Trophoblast cell (in vitro differentiated cells and primary cell): Measurements from ENCODE around the gene EID3.

ENCODE experiments used
- DNase-seq, 2 donors: peaks; one replicate each; pipeline ENCODE4 v3.0.0-alpha.2; 2016
- H2AFZ ChIP-seq: 2 replicates; pipeline ENCODE4 v1.6.1; 2013; ENCODE audit warnings: low read length, moderate library complexity, mild to moderate bottlenecking; ENCODE audit not compliant: insufficient read depth, poor library complexity
- H2AK5ac ChIP-seq: 2 replicates; pipeline ENCODE4 v1.6.1; 2013; ENCODE audit warnings: mild to moderate bottlenecking, low read length
- H2BK120ac ChIP-seq: 2 replicates; pipeline ENCODE4 v1.6.1; 2013; ENCODE audit warnings: low read length, mild to moderate bottlenecking, moderate library complexity; ENCODE audit not compliant: insufficient read depth, poor library complexity
- H2BK12ac ChIP-seq: 2 replicates; pipeline ENCODE4 v1.6.1; 2013; ENCODE audit warnings: mild to moderate bottlenecking, low read length, moderate library complexity
- H2BK5ac ChIP-seq: 2 replicates; pipeline ENCODE4 v1.6.1; 2013; ENCODE audit warnings: low read length, low read depth, moderate library complexity, mild to moderate bottlenecking; ENCODE audit not compliant: poor library complexity
- H3K14ac ChIP-seq: 2 replicates; pipeline ENCODE4 v1.6.1; 2013; ENCODE audit warnings: mild to moderate bottlenecking, low read length
- H3K18ac ChIP-seq: 2 replicates; pipeline ENCODE4 v1.6.1; 2013; ENCODE audit warnings: mild to moderate bottlenecking, low read length
- H3K23ac ChIP-seq: 2 replicates; pipeline ENCODE4 v1.6.1; 2013; ENCODE audit warnings: low read length
- H3K27ac ChIP-seq: 2 replicates; pipeline ENCODE4 v1.5.1; 2013; ENCODE audit warnings: low read depth, mild to moderate bottlenecking, inconsistent platforms, low read length, moderate library complexity
- H3K27me3 ChIP-seq: 2 replicates; pipeline ENCODE4 v1.6.1; 2013; ENCODE audit warnings: inconsistent platforms, mild to moderate bottlenecking, low read length, moderate library complexity; ENCODE audit not compliant: insufficient read depth
- H3K36me3 ChIP-seq, 2 experiments: 1 replicate in 1 of 2; 2 replicates in 1 of 2; pipeline ENCODE4 v1.6.1; 2013; ENCODE audit warnings: low read length in 2 of 2, mild to moderate bottlenecking in 2 of 2, moderate library complexity in 1 of 2; ENCODE audit not compliant: insufficient read depth in 2 of 2, control insufficient read depth in 1 of 2
- H3K4ac ChIP-seq: 2 replicates; pipeline ENCODE4 v1.6.1; 2013; ENCODE audit warnings: low read depth, mild to moderate bottlenecking, low read length, moderate library complexity
- H3K4me1 ChIP-seq, 2 experiments: 1 replicate in 1 of 2; 2 replicates in 1 of 2; pipeline ENCODE4 v1.6.1; 2013; ENCODE audit warnings: low read length in 2 of 2, mild to moderate bottlenecking in 2 of 2, moderate library complexity in 1 of 2; ENCODE audit not compliant: insufficient read depth in 2 of 2, control insufficient read depth in 1 of 2
- H3K4me2 ChIP-seq: 2 replicates; pipeline ENCODE4 v1.6.1; 2013; ENCODE audit warnings: inconsistent platforms, mild to moderate bottlenecking, low read length, moderate library complexity
- H3K4me3 ChIP-seq: 2 replicates; pipeline ENCODE4 v1.5.1; 2013; ENCODE audit warnings: mild to moderate bottlenecking, low read depth, low read length, inconsistent platforms
- H3K79me1 ChIP-seq: one replicate; pipeline ENCODE4 v1.6.1; 2013; ENCODE audit warnings: low read length
- H3K79me2 ChIP-seq: 2 replicates; pipeline ENCODE4 v1.6.1; 2013; ENCODE audit warnings: low read length, mild to moderate bottlenecking; ENCODE audit not compliant: control insufficient read depth, insufficient read depth, poor library complexity
- H3K9ac ChIP-seq: 2 replicates; pipeline ENCODE4 v1.6.1; 2013; ENCODE audit warnings: mild to moderate bottlenecking, low read length
- H3K9me3 ChIP-seq: 2 replicates; pipeline ENCODE4 v1.6.1; 2013; ENCODE audit warnings: low read depth, mild to moderate bottlenecking, control low read depth, inconsistent platforms, low read length; ENCODE audit not compliant: insufficient read depth
- H4K12ac ChIP-seq: 2 replicates; pipeline ENCODE4 v1.6.1; 2013; ENCODE audit warnings: low read depth, mild to moderate bottlenecking, low read length, moderate library complexity
- H4K8ac ChIP-seq: 2 replicates; pipeline ENCODE4 v1.6.1; 2013; ENCODE audit warnings: low read depth, mild to moderate bottlenecking, low read length, moderate library complexity
- H4K91ac ChIP-seq: one replicate; pipeline ENCODE4 v1.6.1; 2013; ENCODE audit warnings: low read depth, mild to moderate bottlenecking, low read length, moderate library complexity
- whole genome bisulfite sequencing: extraction: QIAGEN DNeasy Blood & Tissue Kit; methylation state at CpG from one replicate; pipeline ENCODE4 v1.1.7; 2013; ENCODE audit warnings: missing lambda C conversion rate; ENCODE audit not compliant: insufficient read length, insufficient coverage; ENCODE audit errors: extremely low coverage; 5-methylcytosine and 5-hydroxymethylcytosine counted together

Gene EID3

GRCh38 chr12:104340925-104341611 lies 37.5 kb downstream of the EID3 start:
- Histone ChIP-seq H2AK5ac (no peak overlapping the region), H2BK5ac (no peak overlapping the region), H4K8ac (no peak overlapping the region), H3K9me3 (no peaks in the 10 kb centered on the region), H2BK12ac (no peak overlapping the region), H3K18ac (no peak overlapping the region), H3K14ac (no peak overlapping the region), H3K27ac (no peak overlapping the region), H3K23ac (no peak overlapping the region), H4K12ac (no peak overlapping the region), H3K79me1 (no peaks in the 10 kb centered on the region), H3K4ac (no peak overlapping the region), H2BK120ac (no peak overlapping the region), H3K4me3 (no peak overlapping the region), H3K79me2 (no peaks in the 10 kb centered on the region), H3K4me1 (peaks cover 2 to 4% of the 10 kb centered on the region in 2 experiments), H3K36me3 (peaks cover 15 to 28% of the 10 kb centered on the region in 2 experiments), H4K91ac (no peak overlapping the region), H3K4me2 (no peak overlapping the region), H3K27me3 (no peaks in the 10 kb centered on the region), H2AFZ (no peak overlapping the region), H3K9ac (no peak overlapping the region)
- DNase-seq: no peak
- WGBS: no CpG with 5 or more reads among the region's 6 CpGs

DNA sequence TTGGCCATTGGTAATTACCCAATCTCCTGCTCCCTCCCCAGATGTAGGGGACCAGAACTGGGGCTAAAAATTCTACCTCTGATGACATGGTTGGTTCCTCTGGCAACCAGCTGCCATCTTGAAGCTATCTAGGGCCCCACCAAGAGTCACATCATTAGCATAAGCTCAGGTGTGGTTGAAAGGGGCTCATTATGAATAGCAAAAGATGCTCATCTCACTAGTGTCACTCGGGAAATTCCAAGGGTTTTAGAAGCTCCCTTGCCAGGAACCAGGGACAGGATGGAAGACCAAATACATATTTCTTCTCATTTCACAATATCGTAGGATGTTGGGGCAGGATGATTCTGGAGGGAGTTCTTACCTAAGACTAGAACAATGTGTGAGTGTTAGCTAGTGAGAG lies 38.6 kb downstream of the EID3 start:
- Histone ChIP-seq H2BK5ac (no peak overlapping the region), H4K8ac (no peak overlapping the region), H3K4ac (no peak overlapping the region), H3K14ac (no peak overlapping the region), H3K79me2 (no peaks in the 10 kb centered on the region), H3K9me3 (no peaks in the 10 kb centered on the region), H2BK120ac (no peak overlapping the region), H3K36me3 (peaks cover 15 to 26% of the 10 kb centered on the region in 2 experiments), H2AFZ (no peak overlapping the region), H3K4me2 (no peak overlapping the region), H4K91ac (no peak overlapping the region), H3K27ac (no peak overlapping the region), H3K4me3 (no peak overlapping the region), H3K9ac (no peak overlapping the region), H2AK5ac (no peak overlapping the region), H2BK12ac (no peak overlapping the region), H3K27me3 (no peaks in the 10 kb centered on the region), H3K79me1 (no peaks in the 10 kb centered on the region), H3K18ac (no peak overlapping the region), H3K23ac (no peak overlapping the region), H4K12ac (no peak overlapping the region), H3K4me1 (peaks cover 2 to 4% of the 10 kb centered on the region in 2 experiments)
- DNase-seq: no peak
- WGBS: no CpG with 5 or more reads among the region's 2 CpGs

DNA sequence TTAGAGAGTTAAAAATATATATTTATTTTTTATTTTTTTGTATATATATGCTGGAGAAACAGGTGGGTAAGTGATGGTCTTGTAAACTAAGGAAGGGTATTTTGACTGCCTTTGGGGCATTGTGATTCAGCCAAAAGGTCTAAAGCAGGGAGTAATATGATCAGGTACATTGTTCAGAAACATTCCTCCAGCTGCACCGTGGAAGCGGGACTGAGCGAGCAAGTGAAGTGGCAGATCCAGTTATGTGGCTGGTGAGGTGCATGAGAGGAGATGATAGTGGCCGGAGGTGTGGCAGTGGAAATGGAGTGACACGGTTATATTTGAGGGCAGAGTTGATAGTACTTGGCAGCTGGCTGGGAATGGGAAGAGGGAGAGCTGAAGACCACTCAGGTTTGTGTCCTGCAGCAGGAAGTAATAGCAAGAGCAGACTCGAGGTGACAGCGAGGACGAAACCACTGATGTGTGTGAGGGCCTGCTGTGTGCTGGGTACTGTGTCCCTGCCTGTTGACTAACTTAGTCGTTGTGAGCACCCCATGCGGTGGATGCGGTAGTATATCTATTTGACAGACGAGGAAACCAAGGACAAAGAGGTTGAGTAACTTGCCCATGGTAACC lies 39.2 kb downstream of the EID3 start:
- no peak overlapping the region for H2AFZ ChIP-seq
- H3K23ac ChIP-seq: no peak overlapping the region
- no peak overlapping the region for H4K91ac ChIP-seq
- H3K14ac ChIP-seq: no peak overlapping the region
- no peak overlapping the region for H2BK5ac ChIP-seq
- H3K18ac ChIP-seq: peak overlapping the region; percentile 12
- H3K36me3 ChIP-seq: peaks cover 15 to 27% of the 10 kb centered on the region in 2 experiments
- no peaks in the 10 kb centered on the region for H3K79me1 ChIP-seq
- no peaks in the 10 kb centered on the region for H3K79me2 ChIP-seq
- H3K4ac ChIP-seq: no peak overlapping the region
- peaks cover 2 to 4% of the 10 kb centered on the region in 2 experiments for H3K4me1 ChIP-seq
- no peak overlapping the region for H4K8ac ChIP-seq
- WGBS: no CpG with 5 or more reads among the region's 12 CpGs
- H3K4me2 ChIP-seq: no peak overlapping the region
- H2BK120ac ChIP-seq: no peak overlapping the region
- no peaks in the 10 kb centered on the region for H3K27me3 ChIP-seq
- no peak overlapping the region for H4K12ac ChIP-seq
- H3K4me3 ChIP-seq: no peak overlapping the region
- H3K9ac ChIP-seq: no peak overlapping the region
- no peak overlapping the region for H3K27ac ChIP-seq
- H2AK5ac ChIP-seq: no peak overlapping the region
- DNase-seq: peak; percentile 20 to 59
- no peaks in the 10 kb centered on the region for H3K9me3 ChIP-seq
- H2BK12ac ChIP-seq: no peak overlapping the region

DNA sequence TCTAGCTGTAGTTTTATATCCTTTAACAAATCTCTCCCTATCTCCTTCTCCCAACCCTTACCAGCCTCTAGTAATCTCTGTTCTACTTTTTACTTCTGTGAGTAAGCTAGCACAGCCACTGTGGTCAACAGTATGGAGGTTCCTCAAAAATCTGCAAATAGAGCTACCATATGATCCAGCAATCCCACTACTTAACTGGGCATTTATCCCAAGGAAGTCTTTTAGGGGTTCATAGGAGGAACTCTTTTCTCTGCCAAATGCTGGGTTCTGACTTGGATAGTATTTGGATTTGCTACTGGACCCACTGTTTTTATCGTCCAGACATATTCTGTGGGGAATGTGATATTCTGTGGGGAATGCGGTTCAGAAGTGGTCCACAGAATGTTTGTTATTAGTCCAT lies 41.1 kb downstream of the EID3 start:
- Histone ChIP-seq H4K8ac (no peak overlapping the region), H3K79me1 (no peaks in the 10 kb centered on the region), H4K91ac (no peak overlapping the region), H2BK5ac (no peak overlapping the region), H3K36me3 (peaks cover 21 to 36% of the 10 kb centered on the region in 2 experiments), H3K79me2 (no peaks in the 10 kb centered on the region), H3K27me3 (no peaks in the 10 kb centered on the region), H3K4me3 (no peak overlapping the region), H3K27ac (no peak overlapping the region), H3K4me1 (peaks cover 2 to 4% of the 10 kb centered on the region in 2 experiments), H3K18ac (no peak overlapping the region), H4K12ac (no peak overlapping the region), H2AFZ (no peak overlapping the region), H3K4me2 (no peak overlapping the region), H2BK12ac (no peak overlapping the region), H3K23ac (no peak overlapping the region), H2AK5ac (no peak overlapping the region), H2BK120ac (no peak overlapping the region), H3K9ac (no peak overlapping the region), H3K9me3 (no peaks in the 10 kb centered on the region), H3K14ac (no peak overlapping the region), H3K4ac (no peak overlapping the region)
- no CpG with 5 or more reads among the region's 2 CpGs for WGBS
- no peak for DNase-seq
